ENCODE results near the gene GMDS. TPM values are rescaled to one million over a fixed set of nuclear protein-coding genes. Genes with fewer than 3 reads are reported as not detected.
"Not testable (repeated sequence)": the region's sequence is repeated elsewhere in the genome, so short reads cannot be mapped to it uniquely, and the experiment has no call there.

The GMDS gene
- total and polyA plus RNA-seq, 2 of the 13 experiments (the other 11 are each of a cell fraction or from before 2014, with no cell fraction given), result 64.4 to 112 TPM

DNA sequence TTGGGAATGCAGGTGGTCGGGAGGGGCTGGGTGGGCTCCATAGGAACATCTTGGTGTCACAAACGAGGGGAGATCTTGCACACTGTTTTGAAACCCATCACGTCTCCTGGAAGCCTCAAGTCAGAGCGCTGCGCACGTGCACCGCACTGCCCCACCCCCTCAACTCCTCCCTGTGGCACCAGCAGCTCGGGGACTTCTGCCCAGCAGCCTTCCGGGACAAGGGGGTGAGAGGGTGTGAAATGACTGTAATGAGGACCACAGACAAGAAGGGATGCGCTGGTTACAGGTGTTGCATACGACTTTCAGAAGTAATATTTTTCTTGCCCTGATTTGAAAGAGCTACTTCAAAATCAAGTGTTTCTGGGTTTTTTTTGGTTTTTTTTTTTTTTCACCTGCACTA is 575.4 kb downstream of the GMDS start (continued):
- TF ChIP-seq, protein P1, sequence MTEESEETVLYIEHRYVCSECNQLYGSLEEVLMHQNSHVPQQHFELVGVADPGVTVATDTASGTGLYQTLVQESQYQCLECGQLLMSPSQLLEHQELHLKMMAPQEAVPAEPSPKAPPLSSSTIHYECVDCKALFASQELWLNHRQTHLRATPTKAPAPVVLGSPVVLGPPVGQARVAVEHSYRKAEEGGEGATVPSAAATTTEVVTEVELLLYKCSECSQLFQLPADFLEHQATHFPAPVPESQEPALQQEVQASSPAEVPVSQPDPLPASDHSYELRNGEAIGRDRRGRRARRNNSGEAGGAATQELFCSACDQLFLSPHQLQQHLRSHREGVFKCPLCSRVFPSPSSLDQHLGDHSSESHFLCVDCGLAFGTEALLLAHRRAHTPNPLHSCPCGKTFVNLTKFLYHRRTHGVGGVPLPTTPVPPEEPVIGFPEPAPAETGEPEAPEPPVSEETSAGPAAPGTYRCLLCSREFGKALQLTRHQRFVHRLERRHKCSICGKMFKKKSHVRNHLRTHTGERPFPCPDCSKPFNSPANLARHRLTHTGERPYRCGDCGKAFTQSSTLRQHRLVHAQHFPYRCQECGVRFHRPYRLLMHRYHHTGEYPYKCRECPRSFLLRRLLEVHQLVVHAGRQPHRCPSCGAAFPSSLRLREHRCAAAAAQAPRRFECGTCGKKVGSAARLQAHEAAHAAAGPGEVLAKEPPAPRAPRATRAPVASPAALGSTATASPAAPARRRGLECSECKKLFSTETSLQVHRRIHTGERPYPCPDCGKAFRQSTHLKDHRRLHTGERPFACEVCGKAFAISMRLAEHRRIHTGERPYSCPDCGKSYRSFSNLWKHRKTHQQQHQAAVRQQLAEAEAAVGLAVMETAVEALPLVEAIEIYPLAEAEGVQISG (CRISPR knock-in tag; IDR thresholded peaks at IDR 0.05), result no peak
- no peak for TF ChIP-seq CHCHD3 (CRISPR knock-in tag; IDR thresholded peaks at IDR 0.05)
- no peak for TF ChIP-seq ATRX (CRISPR knock-in tag; IDR thresholded peaks at IDR 0.05; ENCODE audit: borderline replicate concordance)
- no peak for TF ChIP-seq CREM (IDR thresholded peaks at IDR 0.05)
- no peak for TF ChIP-seq CREM (CRISPR knock-in tag; IDR thresholded peaks at IDR 0.05)
- no peak for TF ChIP-seq ZSCAN5A (CRISPR knock-in tag; IDR thresholded peaks at IDR 0.05; ENCODE audit: borderline replicate concordance)
- no peak for TF ChIP-seq ZNF724P (CRISPR knock-in tag; IDR thresholded peaks at IDR 0.05; ENCODE audit: borderline replicate concordance)
- no peak for TF ChIP-seq ZBTB33 (CRISPR knock-in tag; IDR thresholded peaks at IDR 0.05)
- no peak for TF ChIP-seq PHB2 (IDR thresholded peaks at IDR 0.05; ENCODE audit: partially characterized antibody)
- no peak for TF ChIP-seq PPARG (CRISPR knock-in tag; conservative IDR thresholded peaks at IDR 0.05)
- TF ChIP-seq SP1 (IDR thresholded peaks at IDR 0.05), result no peak
- no peak for TF ChIP-seq SP1 (CRISPR knock-in tag; IDR thresholded peaks at IDR 0.05)

- intact Hi-C loops (cut with micrococcal nuclease; ENCODE audit: unreplicated experiment); in situ Hi-C loops (cut with HindIII; ENCODE audit: extremely low pct_ligation_motif_present, low pct_unique_long_range_greater_than_20kb); FAIRE-seq: not testable (repeated sequence)
Measured at GRCh38 chr6:1668456-1668855, 576.9 kb downstream of the GMDS start.

More at GRCh38 chr6:1668456-1668855, 576.9 kb downstream of the GMDS start:
- ATAC-seq; DNase-seq (ENCODE audit: low spot score); H3K9ac ChIP-seq (ENCODE audit: insufficient read depth, low read depth, low read length); BruUV-seq (replicated peaks); POLR2A ChIA-PET; H3K4me1 ChIP-seq (ENCODE audit: insufficient read depth, low read length); CTCF ChIA-PET (ENCODE audit: low intra/inter-chr PET ratio, low total read pairs); H3K79me2 ChIP-seq (ENCODE audit: insufficient read depth, low read length); H4K20me1 ChIP-seq (ENCODE audit: insufficient read depth, low read length); H3K4me2 ChIP-seq (ENCODE audit: low read depth, low read length); H3K4me3 ChIP-seq (replicated peaks in 1 of 3; ENCODE audit: insufficient read depth in 1 of 3, low read depth in 2 of 3, low read length in 3 of 3); H2AFZ ChIP-seq (ENCODE audit: low read length); H3K36me3 ChIP-seq (replicated peaks in 1 of 2; ENCODE audit: control insufficient read depth in 1 of 2, insufficient read depth in 2 of 2, low read length in 2 of 2); H3K27me3 ChIP-seq (ENCODE audit: control insufficient read depth in 1 of 2, insufficient read depth in 2 of 2, low read length in 2 of 2); H3K27ac ChIP-seq (ENCODE audit: extremely low read length, insufficient read depth, low read length); H3K9me3 ChIP-seq (ENCODE audit: low read length): not testable (repeated sequence)
- WGBS (ENCODE audit: low lambda C conversion rate), result 96% methylated on average over 5 of the region's 5 CpGs
